ENCODE measurements around the gene MASP1.

Gene MASP1, protein sequence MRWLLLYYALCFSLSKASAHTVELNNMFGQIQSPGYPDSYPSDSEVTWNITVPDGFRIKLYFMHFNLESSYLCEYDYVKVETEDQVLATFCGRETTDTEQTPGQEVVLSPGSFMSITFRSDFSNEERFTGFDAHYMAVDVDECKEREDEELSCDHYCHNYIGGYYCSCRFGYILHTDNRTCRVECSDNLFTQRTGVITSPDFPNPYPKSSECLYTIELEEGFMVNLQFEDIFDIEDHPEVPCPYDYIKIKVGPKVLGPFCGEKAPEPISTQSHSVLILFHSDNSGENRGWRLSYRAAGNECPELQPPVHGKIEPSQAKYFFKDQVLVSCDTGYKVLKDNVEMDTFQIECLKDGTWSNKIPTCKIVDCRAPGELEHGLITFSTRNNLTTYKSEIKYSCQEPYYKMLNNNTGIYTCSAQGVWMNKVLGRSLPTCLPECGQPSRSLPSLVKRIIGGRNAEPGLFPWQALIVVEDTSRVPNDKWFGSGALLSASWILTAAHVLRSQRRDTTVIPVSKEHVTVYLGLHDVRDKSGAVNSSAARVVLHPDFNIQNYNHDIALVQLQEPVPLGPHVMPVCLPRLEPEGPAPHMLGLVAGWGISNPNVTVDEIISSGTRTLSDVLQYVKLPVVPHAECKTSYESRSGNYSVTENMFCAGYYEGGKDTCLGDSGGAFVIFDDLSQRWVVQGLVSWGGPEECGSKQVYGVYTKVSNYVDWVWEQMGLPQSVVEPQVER

DNA sequence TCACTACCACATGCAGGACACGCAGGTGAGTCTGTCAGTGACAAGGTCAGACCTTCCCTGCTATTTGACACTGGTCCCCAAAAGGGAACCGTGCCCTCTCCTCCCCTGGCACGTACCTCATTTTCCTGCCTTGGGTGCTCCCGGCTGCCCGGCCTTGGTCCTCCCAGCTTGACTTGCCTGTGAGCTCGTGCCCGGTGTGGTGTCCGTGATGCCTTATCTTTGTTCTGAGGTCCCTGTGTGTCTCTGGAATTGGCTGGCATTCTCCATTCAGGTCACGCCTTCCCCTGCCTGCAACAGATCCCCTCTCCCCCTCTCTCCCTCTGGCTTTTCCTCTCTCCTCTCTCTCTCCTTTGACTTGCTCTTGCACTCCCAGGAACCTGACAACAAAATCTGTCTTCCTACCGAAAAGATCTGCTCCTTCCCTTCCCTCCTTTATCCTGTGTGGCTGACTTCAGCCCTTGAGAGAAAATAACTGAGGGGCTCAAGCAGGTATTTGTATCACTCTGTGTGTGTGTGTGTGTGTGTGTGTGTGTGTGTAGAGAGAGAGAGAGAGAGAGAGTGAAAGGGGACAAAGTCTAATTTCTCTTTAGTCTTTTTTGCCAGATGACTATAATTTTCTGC lies at the start of gene MASP1:
TSS of gene MASP1 (minus strand) at position 226 of the 621 bp plus-strand sequence. CDS start at position 121, 105 bp downstream.
- TF ChIP-seq RAD21 (IDR thresholded peaks at IDR 0.05; ENCODE audit: low read depth) (no peak), CREB1 (IDR thresholded peaks at IDR 0.05; ENCODE audit: low read depth) (no peak)
- TF ChIP-seq, protein P1, sequence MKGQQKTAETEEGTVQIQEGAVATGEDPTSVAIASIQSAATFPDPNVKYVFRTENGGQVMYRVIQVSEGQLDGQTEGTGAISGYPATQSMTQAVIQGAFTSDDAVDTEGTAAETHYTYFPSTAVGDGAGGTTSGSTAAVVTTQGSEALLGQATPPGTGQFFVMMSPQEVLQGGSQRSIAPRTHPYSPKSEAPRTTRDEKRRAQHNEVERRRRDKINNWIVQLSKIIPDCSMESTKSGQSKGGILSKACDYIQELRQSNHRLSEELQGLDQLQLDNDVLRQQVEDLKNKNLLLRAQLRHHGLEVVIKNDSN (IDR thresholded peaks at IDR 0.05), result no peak

DNA sequence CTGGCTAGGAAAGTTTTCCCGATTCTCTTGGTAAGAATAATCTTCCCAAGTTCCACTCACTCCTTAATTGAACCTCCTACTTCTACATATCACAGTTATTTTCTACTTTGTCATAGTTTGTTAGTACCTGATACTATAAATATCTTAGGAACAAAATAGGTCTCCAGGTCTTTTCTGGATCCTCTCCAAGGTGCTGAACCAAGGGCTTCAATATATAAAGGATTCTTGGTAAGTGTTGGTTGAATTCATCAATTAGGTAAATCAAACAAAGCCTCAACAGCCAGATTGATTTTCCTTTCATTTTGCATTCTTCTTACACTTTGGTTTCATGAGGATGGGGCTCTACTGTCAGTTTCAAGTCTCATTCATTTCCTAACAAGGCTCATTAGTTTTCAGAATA lies 49.0 kb upstream of the MASP1 start:
- TF ChIP-seq YY1 (IDR thresholded peaks at IDR 0.05; ENCODE audit: low read depth), result no peak
- TF ChIP-seq, protein P2, sequence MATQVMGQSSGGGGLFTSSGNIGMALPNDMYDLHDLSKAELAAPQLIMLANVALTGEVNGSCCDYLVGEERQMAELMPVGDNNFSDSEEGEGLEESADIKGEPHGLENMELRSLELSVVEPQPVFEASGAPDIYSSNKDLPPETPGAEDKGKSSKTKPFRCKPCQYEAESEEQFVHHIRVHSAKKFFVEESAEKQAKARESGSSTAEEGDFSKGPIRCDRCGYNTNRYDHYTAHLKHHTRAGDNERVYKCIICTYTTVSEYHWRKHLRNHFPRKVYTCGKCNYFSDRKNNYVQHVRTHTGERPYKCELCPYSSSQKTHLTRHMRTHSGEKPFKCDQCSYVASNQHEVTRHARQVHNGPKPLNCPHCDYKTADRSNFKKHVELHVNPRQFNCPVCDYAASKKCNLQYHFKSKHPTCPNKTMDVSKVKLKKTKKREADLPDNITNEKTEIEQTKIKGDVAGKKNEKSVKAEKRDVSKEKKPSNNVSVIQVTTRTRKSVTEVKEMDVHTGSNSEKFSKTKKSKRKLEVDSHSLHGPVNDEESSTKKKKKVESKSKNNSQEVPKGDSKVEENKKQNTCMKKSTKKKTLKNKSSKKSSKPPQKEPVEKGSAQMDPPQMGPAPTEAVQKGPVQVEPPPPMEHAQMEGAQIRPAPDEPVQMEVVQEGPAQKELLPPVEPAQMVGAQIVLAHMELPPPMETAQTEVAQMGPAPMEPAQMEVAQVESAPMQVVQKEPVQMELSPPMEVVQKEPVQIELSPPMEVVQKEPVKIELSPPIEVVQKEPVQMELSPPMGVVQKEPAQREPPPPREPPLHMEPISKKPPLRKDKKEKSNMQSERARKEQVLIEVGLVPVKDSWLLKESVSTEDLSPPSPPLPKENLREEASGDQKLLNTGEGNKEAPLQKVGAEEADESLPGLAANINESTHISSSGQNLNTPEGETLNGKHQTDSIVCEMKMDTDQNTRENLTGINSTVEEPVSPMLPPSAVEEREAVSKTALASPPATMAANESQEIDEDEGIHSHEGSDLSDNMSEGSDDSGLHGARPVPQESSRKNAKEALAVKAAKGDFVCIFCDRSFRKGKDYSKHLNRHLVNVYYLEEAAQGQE (IDR thresholded peaks at IDR 0.05; ENCODE audit: low read depth), result peak; percentile 70

DNA sequence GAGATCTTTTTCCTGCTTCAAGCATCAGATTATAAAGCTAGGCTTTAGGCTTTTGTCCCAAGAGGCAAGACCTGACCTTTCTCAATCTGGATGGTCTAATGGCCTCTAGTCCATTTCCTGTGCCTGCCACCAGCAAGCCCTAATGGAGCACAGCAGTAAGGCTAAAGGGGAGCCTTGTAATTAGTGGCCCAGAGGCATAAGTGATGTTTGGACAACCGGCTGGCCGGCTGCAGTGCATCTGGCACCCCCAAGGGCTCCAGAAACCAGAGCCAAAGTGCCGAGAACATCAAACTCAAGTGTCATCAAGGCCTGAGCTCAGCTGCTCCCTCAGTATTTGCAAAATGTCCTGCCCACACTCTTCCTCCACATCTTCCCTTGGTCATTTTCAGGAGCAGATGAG lies 44.8 kb upstream of the MASP1 start:
- TF ChIP-seq CEBPB (IDR thresholded peaks at IDR 0.05) (no peak), FOXM1 (IDR thresholded peaks at IDR 0.05; ENCODE audit: borderline replicate concordance, low read depth) (no peak)

DNA sequence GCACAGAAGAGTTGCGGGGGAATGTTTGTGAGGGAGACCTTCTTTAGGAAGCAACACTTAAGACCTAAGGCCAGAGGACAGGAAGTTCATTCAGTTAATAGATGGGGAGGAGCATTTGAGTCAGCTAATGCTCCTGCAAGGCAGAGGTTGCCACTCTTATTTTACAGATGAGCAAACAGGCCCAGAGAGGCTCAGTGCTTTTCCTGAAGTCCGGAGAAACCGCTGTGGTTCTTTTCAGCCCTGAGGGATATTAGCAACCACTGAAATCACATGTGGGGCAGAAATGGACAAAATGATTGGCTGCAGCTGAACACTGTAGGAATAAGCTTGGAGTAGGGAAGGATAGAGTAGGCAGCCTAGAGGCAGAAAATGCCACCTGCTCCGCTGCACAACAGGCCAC lies 43.4 kb upstream of the MASP1 start:
- TF ChIP-seq, protein P1 (IDR thresholded peaks at IDR 0.05), result no peak
- TF ChIP-seq EP300 (IDR thresholded peaks at IDR 0.05; ENCODE audit: borderline replicate concordance), result no peak
- TF ChIP-seq NFIC (IDR thresholded peaks at IDR 0.05), result no peak
- TF ChIP-seq, protein P3, sequence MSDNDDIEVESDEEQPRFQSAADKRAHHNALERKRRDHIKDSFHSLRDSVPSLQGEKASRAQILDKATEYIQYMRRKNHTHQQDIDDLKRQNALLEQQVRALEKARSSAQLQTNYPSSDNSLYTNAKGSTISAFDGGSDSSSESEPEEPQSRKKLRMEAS (IDR thresholded peaks at IDR 0.05), result no peak
- no peak for TF ChIP-seq YY1 (IDR thresholded peaks at IDR 0.05; ENCODE audit: low read depth)

DNA sequence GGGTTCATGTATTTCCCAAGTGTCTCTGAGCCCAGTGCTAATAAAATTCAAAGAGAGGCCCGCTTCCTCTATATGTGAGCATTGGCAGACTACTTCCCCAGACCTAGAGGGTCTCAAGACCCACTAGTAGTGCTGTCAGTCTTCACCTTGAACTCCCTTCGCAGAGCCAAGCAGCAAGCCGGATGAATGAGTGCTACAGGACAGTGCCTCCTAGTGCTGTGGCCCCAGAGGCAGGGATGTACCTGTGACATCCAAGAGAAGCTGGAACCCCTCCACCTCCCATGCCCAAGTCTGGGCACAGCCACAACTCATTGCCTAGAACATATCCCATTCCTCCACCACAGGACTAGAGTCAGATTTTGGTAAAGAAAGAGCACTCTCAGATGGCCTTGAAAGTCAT lies 37.2 kb upstream of the MASP1 start:
- TF ChIP-seq, protein P3 (IDR thresholded peaks at IDR 0.05), result no peak
- no peak for TF ChIP-seq EGR1 (IDR thresholded peaks at IDR 0.05)
- TF ChIP-seq YY1 (IDR thresholded peaks at IDR 0.05; ENCODE audit: low read depth), result no peak
- no peak for TF ChIP-seq TCF12 (IDR thresholded peaks at IDR 0.05; ENCODE audit: low read depth)
- TF ChIP-seq CEBPB (IDR thresholded peaks at IDR 0.05), result no peak
- no peak for TF ChIP-seq TEAD4 (IDR thresholded peaks at IDR 0.05)
- TF ChIP-seq ZBTB7A (IDR thresholded peaks at IDR 0.05; ENCODE audit: low read depth), result no peak

DNA sequence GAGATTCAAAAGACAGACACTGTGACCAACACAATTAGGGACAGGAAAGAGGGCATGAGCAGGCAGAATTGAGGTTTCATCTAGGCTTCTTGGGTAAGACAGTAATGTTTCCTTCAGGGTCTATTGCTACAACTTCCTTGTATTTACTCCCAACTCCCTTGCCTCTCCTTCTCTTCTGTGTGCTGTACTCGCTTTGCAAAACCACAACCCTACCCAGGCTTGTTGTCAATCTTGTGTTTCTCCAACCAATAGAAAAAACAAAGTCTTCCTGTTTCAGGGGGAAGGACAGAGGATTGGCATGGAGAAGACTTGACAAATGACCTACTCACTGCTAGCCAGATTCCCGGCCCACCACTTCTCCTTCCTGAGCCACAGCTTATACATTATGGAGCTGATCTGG lies 36.3 kb upstream of the MASP1 start:
- TF ChIP-seq RAD21 (IDR thresholded peaks at IDR 0.05; ENCODE audit: low read depth) (no peak), TAF1 (IDR thresholded peaks at IDR 0.05; ENCODE audit: low read depth) (no peak), NFIC (IDR thresholded peaks at IDR 0.05) (no peak)

DNA sequence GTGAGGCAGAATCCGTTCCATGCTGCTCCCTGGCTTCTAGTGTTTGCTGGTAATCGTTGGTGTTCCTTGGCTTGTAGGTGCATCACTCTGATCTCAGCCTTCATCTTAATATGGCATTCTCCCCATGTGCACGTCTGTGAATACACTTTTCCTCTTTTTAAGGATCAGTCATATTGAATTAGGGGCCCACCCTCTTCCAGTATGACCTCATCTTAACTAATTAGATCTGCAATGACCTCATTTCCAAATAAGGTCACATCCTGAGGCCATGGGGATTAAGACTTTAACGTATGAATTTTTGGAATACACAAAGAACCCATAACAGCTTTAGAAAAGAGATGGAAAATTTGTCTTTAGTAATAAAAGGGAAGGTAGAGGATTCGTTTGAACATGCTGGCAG lies 34.1 kb upstream of the MASP1 start:
- TF ChIP-seq, protein P1 (IDR thresholded peaks at IDR 0.05), result no peak
- TF ChIP-seq CEBPB (IDR thresholded peaks at IDR 0.05), result no peak
- TF ChIP-seq TEAD4 (IDR thresholded peaks at IDR 0.05), result no peak
- no peak for TF ChIP-seq CREB1 (IDR thresholded peaks at IDR 0.05; ENCODE audit: low read depth)
- TF ChIP-seq, protein P3 (IDR thresholded peaks at IDR 0.05), result no peak
- TF ChIP-seq RAD21 (IDR thresholded peaks at IDR 0.05; ENCODE audit: low read depth), result no peak
- TF ChIP-seq, protein P2 (IDR thresholded peaks at IDR 0.05; ENCODE audit: low read depth), result no peak
- no peak for TF ChIP-seq TAF1 (IDR thresholded peaks at IDR 0.05; ENCODE audit: low read depth)
- TF ChIP-seq EP300 (IDR thresholded peaks at IDR 0.05; ENCODE audit: borderline replicate concordance), result no peak
- no peak for TF ChIP-seq FOXM1 (IDR thresholded peaks at IDR 0.05; ENCODE audit: borderline replicate concordance, low read depth)
- no peak for TF ChIP-seq TCF12 (IDR thresholded peaks at IDR 0.05; ENCODE audit: low read depth)
- no peak for TF ChIP-seq YY1 (IDR thresholded peaks at IDR 0.05; ENCODE audit: low read depth)
- TF ChIP-seq NFIC (IDR thresholded peaks at IDR 0.05), result no peak
- no peak for TF ChIP-seq EGR1 (IDR thresholded peaks at IDR 0.05)
- TF ChIP-seq ZBTB7A (IDR thresholded peaks at IDR 0.05; ENCODE audit: low read depth), result no peak
